ENCODE results near the gene AUH. TPM values are rescaled to one million over a fixed set of nuclear protein-coding genes. Genes with fewer than 3 reads are reported as not detected.

The AUH gene
- total and polyA plus RNA-seq, 10 of the 15 experiments (the other 5 are each of a cell fraction or from before 2014, with no cell fraction given), result 1.7 to 7.3 (median 4.6) TPM

GRCh38 chr9:91349115-91349555, 12.6 kb downstream of the AUH start:
- Histone ChIP-seq H3K9me3 (replicated peaks; ENCODE audit: control insufficient read depth, insufficient read depth, low read length) (no peaks in the 10 kb centered on the region), H3K9ac (ENCODE audit: control insufficient read depth, insufficient read depth, low read length) (no peak overlapping the region), H3K4me3 (no peak overlapping the region), H3K79me2 (ENCODE audit: control insufficient read depth, insufficient read depth, low read length) (no peaks in the 10 kb centered on the region), H3K27ac (ENCODE audit: control insufficient read depth, insufficient read depth) (no peak overlapping the region), H4K20me1 (ENCODE audit: control insufficient read depth, insufficient read depth) (no peaks in the 10 kb centered on the region), H3K36me3 (ENCODE audit: control insufficient read depth in 2 of 2, insufficient read depth in 2 of 2, low read length in 1 of 2) (peaks cover 2 to 4% of the 10 kb centered on the region in 2 experiments; a peak in 2 of 4 replicates), H3K4me1 (ENCODE audit: control insufficient read depth, insufficient read depth, low read length) (no peaks in the 10 kb centered on the region), H3K27me3 (replicated peaks in 1 of 2; ENCODE audit: control insufficient read depth in 2 of 2, insufficient read depth in 2 of 2, low read length in 1 of 2) (no peaks in the 10 kb centered on the region), H3K4me2 (ENCODE audit: control insufficient read depth, insufficient read depth) (no peak overlapping the region), H2AFZ (ENCODE audit: control insufficient read depth, low read depth, low read length) (no peak overlapping the region)
- RAD21 ChIA-PET (ENCODE audit: unreplicated experiment), result no interaction called here
- no peak for TF ChIP-seq SUZ12 (IDR thresholded peaks at IDR 0.05; ENCODE audit: unreplicated experiment)
- TF ChIP-seq, protein P1, sequence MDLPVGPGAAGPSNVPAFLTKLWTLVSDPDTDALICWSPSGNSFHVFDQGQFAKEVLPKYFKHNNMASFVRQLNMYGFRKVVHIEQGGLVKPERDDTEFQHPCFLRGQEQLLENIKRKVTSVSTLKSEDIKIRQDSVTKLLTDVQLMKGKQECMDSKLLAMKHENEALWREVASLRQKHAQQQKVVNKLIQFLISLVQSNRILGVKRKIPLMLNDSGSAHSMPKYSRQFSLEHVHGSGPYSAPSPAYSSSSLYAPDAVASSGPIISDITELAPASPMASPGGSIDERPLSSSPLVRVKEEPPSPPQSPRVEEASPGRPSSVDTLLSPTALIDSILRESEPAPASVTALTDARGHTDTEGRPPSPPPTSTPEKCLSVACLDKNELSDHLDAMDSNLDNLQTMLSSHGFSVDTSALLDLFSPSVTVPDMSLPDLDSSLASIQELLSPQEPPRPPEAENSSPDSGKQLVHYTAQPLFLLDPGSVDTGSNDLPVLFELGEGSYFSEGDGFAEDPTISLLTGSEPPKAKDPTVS (IDR thresholded peaks at IDR 0.05; ENCODE audit: low read depth, low read length), result no peak
- TF ChIP-seq RUNX3 (IDR thresholded peaks at IDR 0.05; ENCODE audit: low read length), result peak; percentile 31; the same call in 1 of the 2 replicates
- TF ChIP-seq JUNB (IDR thresholded peaks at IDR 0.05), result peak; percentile 44; the same call in 1 of the 2 replicates
- no TSS peak for BruUV-seq (replicated peaks)
- intact Hi-C loops (cut with micrococcal nuclease; ENCODE audit: unreplicated experiment) (no loop called here), in situ Hi-C loops (cut with MboI) (no loop called here)
- 0 out of 3 replicates have a peak, but pooled peaks have one; percentile 38 for ATAC-seq
- DNase-seq (ENCODE audit: low read depth, low spot score), result no peak
- SMC1A ChIA-PET (ENCODE audit: uncharacterized antibody, unreplicated experiment), result no interaction called here
- WGBS (ENCODE audit: insufficient coverage, insufficient replicate concordance, low lambda C conversion rate, missing lambda C conversion rate), result 67% methylated on average over 3 of the region's 3 CpGs
- CTCF ChIA-PET, result no interaction called here
- no peak for FAIRE-seq
- POLR2A ChIA-PET, result no interaction called here

GRCh38 chr9:91348191-91348807, 13.4 kb downstream of the AUH start:
- Histone ChIP-seq H3K36me3 (ENCODE audit: control insufficient read depth in 2 of 2, insufficient read depth in 2 of 2, low read length in 1 of 2) (peaks cover 0 to 2% of the 10 kb centered on the region in 2 experiments; a peak in 1 of 4 replicates), H3K4me1 (ENCODE audit: control insufficient read depth, insufficient read depth, low read length) (no peaks in the 10 kb centered on the region), H3K79me2 (ENCODE audit: control insufficient read depth, insufficient read depth, low read length) (no peaks in the 10 kb centered on the region), H4K20me1 (ENCODE audit: control insufficient read depth, insufficient read depth) (no peaks in the 10 kb centered on the region), H3K4me2 (ENCODE audit: control insufficient read depth, insufficient read depth) (no peak overlapping the region), H3K27me3 (replicated peaks in 1 of 2; ENCODE audit: control insufficient read depth in 2 of 2, insufficient read depth in 2 of 2, low read length in 1 of 2) (no peaks in the 10 kb centered on the region), H3K9ac (ENCODE audit: control insufficient read depth, insufficient read depth, low read length) (no peak overlapping the region), H3K27ac (ENCODE audit: control insufficient read depth, insufficient read depth) (no peak overlapping the region), H2AFZ (ENCODE audit: control insufficient read depth, low read depth, low read length) (no peak overlapping the region), H3K4me3 (no peak overlapping the region), H3K9me3 (replicated peaks; ENCODE audit: control insufficient read depth, insufficient read depth, low read length) (no peaks in the 10 kb centered on the region)
- DNase-seq (ENCODE audit: low read depth, low spot score), result no peak
- CTCF ChIA-PET, result interaction anchor here (2.1 kb wide), 1 partner anchor 11 kb away, joined by 6 read pairs; no protein-coding TSS in a partner anchor
- WGBS (ENCODE audit: insufficient coverage, insufficient replicate concordance, low lambda C conversion rate, missing lambda C conversion rate), result 37% methylated on average over 6 of the region's 6 CpGs
- SMC1A ChIA-PET (ENCODE audit: uncharacterized antibody, unreplicated experiment), result no interaction called here
- FAIRE-seq, result no peak
- RAD21 ChIA-PET (ENCODE audit: unreplicated experiment), result no interaction called here
- ATAC-seq, result no peak
- no TSS peak for BruUV-seq (replicated peaks)
- POLR2A ChIA-PET, result no interaction called here
- in situ Hi-C loops (cut with MboI), result no loop called here
- intact Hi-C loops (cut with micrococcal nuclease; ENCODE audit: unreplicated experiment), result no loop called here
- no peak for TF ChIP-seq ETV6 (conservative IDR thresholded peaks at IDR 0.05 in 1 of 2, IDR thresholded peaks at IDR 0.05 in 1 of 2; ENCODE audit: borderline replicate concordance in 1 of 2, low read depth in 1 of 2)
- no peak for TF ChIP-seq KLF5 (IDR thresholded peaks at IDR 0.05; ENCODE audit: partially characterized antibody)
- no peak for TF ChIP-seq HDAC2 (IDR thresholded peaks at IDR 0.05)
- TF ChIP-seq MEF2A (IDR thresholded peaks at IDR 0.05; ENCODE audit: insufficient read depth, low read depth, low read length), result no peak
- TF ChIP-seq, protein P2, sequence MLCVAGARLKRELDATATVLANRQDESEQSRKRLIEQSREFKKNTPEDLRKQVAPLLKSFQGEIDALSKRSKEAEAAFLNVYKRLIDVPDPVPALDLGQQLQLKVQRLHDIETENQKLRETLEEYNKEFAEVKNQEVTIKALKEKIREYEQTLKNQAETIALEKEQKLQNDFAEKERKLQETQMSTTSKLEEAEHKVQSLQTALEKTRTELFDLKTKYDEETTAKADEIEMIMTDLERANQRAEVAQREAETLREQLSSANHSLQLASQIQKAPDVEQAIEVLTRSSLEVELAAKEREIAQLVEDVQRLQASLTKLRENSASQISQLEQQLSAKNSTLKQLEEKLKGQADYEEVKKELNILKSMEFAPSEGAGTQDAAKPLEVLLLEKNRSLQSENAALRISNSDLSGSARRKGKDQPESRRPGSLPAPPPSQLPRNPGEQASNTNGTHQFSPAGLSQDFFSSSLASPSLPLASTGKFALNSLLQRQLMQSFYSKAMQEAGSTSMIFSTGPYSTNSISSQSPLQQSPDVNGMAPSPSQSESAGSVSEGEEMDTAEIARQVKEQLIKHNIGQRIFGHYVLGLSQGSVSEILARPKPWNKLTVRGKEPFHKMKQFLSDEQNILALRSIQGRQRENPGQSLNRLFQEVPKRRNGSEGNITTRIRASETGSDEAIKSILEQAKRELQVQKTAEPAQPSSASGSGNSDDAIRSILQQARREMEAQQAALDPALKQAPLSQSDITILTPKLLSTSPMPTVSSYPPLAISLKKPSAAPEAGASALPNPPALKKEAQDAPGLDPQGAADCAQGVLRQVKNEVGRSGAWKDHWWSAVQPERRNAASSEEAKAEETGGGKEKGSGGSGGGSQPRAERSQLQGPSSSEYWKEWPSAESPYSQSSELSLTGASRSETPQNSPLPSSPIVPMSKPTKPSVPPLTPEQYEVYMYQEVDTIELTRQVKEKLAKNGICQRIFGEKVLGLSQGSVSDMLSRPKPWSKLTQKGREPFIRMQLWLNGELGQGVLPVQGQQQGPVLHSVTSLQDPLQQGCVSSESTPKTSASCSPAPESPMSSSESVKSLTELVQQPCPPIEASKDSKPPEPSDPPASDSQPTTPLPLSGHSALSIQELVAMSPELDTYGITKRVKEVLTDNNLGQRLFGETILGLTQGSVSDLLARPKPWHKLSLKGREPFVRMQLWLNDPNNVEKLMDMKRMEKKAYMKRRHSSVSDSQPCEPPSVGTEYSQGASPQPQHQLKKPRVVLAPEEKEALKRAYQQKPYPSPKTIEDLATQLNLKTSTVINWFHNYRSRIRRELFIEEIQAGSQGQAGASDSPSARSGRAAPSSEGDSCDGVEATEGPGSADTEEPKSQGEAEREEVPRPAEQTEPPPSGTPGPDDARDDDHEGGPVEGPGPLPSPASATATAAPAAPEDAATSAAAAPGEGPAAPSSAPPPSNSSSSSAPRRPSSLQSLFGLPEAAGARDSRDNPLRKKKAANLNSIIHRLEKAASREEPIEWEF (IDR thresholded peaks at IDR 0.05; ENCODE audit: insufficient replicate concordance, low read depth, low read length), result no peak
